GM23338 (cell line): ENCODE results near the gene ADIRF. TPM values are rescaled to one million over a fixed set of nuclear protein-coding genes. Genes with fewer than 3 reads are reported as not detected.
"Not testable (repeated sequence)": the region's sequence is repeated elsewhere in the genome, so short reads cannot be mapped to it uniquely, and the experiment has no call there.

ENCODE experiments used
- ATAC-seq: fragments of 200-7000 bp; cut with Tn5 transposase; 3 replicates; pipeline ENCODE4 v1.9.1; 2020
- DNase-seq: peaks from one replicate; pipeline ENCODE4 v3.0.0-alpha.2; 2015; ENCODE audit warnings: low spot score
- H2AFZ ChIP-seq: fragments of 200-600 bp; sonication (generic); 2 replicates; pipeline ENCODE4 v1.8.0; 2016; ENCODE audit warnings: antibody characterized with exemption, mild to moderate bottlenecking, moderate library complexity
- H3F3A ChIP-seq: fragments of 200-600 bp; sonication (generic); replicated peaks from 2 replicates; pipeline ENCODE4 v1.8.0; 2017; ENCODE audit warnings: antibody characterized with exemption, mixed run types, low read depth
- H3K27ac ChIP-seq: fragments of 200-600 bp; sonication (generic); 2 replicates; pipeline ENCODE4 v1.6.1; 2016; ENCODE audit warnings: low read depth
- H3K27me3 ChIP-seq: fragments of 200-600 bp; sonication (generic); 2 replicates; pipeline ENCODE4 v1.8.0; 2016; ENCODE audit warnings: mild to moderate bottlenecking, mixed run types, moderate library complexity; ENCODE audit not compliant: insufficient read depth
- H3K36me3 ChIP-seq: fragments of 200-600 bp; sonication (generic); 2 replicates; pipeline ENCODE4 v1.8.0; 2016; ENCODE audit warnings: mild to moderate bottlenecking; ENCODE audit not compliant: insufficient read depth
- H3K4me1 ChIP-seq: fragments of 200-600 bp; sonication (generic); 2 replicates; pipeline ENCODE4 v1.8.0; 2016; ENCODE audit warnings: mild to moderate bottlenecking, moderate library complexity; ENCODE audit not compliant: insufficient read depth
- H3K4me2 ChIP-seq: fragments of 200-600 bp; sonication (generic); 2 replicates; pipeline ENCODE4 v1.7.1; 2017; ENCODE audit warnings: mixed run types
- H3K4me3 ChIP-seq: fragments of 200-600 bp; sonication (generic); 2 replicates; pipeline ENCODE4 v1.6.1; 2016; ENCODE audit warnings: mixed run types
- H3K79me2 ChIP-seq: fragments of 200-600 bp; sonication (generic); replicated peaks from 2 replicates; pipeline ENCODE4 v1.8.0; 2017; ENCODE audit warnings: mild to moderate bottlenecking; ENCODE audit not compliant: insufficient read depth
- H3K9me2 ChIP-seq: fragments of 200-600 bp; sonication (generic); 2 replicates; pipeline ENCODE4 v1.8.0; 2017; ENCODE audit not compliant: insufficient read depth
- H4K20me1 ChIP-seq: fragments of 200-600 bp; sonication (generic); replicated peaks from 2 replicates; pipeline ENCODE4 v1.8.0; 2017; ENCODE audit warnings: mild to moderate bottlenecking; ENCODE audit not compliant: insufficient read depth
- H3K27ac Mint-ChIP-seq: 2 replicates; pipeline ENCODE4 v1.8.0; 2020; ENCODE audit warnings: inconsistent platforms, mild to moderate bottlenecking, moderate library complexity, mixed read lengths
- H3K27me3 Mint-ChIP-seq: 3 replicates; pipeline ENCODE4 v1.8.0; 2022; ENCODE audit warnings: low read depth, mild to moderate bottlenecking, moderate library complexity, mixed read lengths, inconsistent platforms; ENCODE audit not compliant: insufficient read depth, poor library complexity
- H3K36me3 Mint-ChIP-seq: 3 replicates; pipeline ENCODE4 v1.8.0; 2021; ENCODE audit warnings: low read depth, mild to moderate bottlenecking, inconsistent platforms, moderate library complexity, mixed read lengths
- H3K4me1 Mint-ChIP-seq: 3 replicates; pipeline ENCODE4 v1.8.0; 2020; ENCODE audit warnings: mild to moderate bottlenecking, inconsistent platforms, mixed read lengths
- H3K4me3 Mint-ChIP-seq: 3 replicates; pipeline ENCODE4 v1.8.0; 2021; ENCODE audit warnings: moderate library complexity, mild to moderate bottlenecking, inconsistent platforms, mixed read lengths
- H3K9me3 Mint-ChIP-seq: 3 replicates; pipeline ENCODE4 v1.8.0; 2020; ENCODE audit warnings: moderate library complexity, mild to moderate bottlenecking, inconsistent platforms, mixed read lengths
- CREB1 ChIP-seq: fragments of 250-450 bp; sonication (Bioruptor Pico); IDR thresholded peaks from 2 replicates; pipeline ENCODE4 v1.5.0; 2020; ENCODE audit warnings: low read depth, mild to moderate bottlenecking, moderate library complexity
- NANOG ChIP-seq: IDR thresholded peaks from 2 replicates; pipeline ENCODE4 v1.6.1; 2016; ENCODE audit warnings: antibody characterized with exemption, borderline replicate concordance
- STAT1 ChIP-seq: IDR thresholded peaks from one replicate; pipeline ENCODE4 v1.6.1; 2016; ENCODE audit warnings: antibody characterized with exemption; ENCODE audit not compliant: unreplicated experiment
- polyA plus RNA-seq: library from polyadenylated mRNA; unstranded; fragments of >200 nt; fragmentation: Nextera tagmentation; extraction: Ambion mirVana; gene quantifications from 2 replicates; pipeline ENCODE4 v1.2.1, GENCODE V29; 2016
- total RNA-seq: library from RNA; depleted of rRNA; stranded (reverse); fragments of >200 nt; shearing (Covaris generic); gene quantifications from 2 replicates; pipeline ENCODE4 v1.2.3, GENCODE V29; 2014
- TF ChIP-seq, protein P1 (sequence below): IDR thresholded peaks from one replicate; pipeline ENCODE4 v1.6.1; 2018; ENCODE audit warnings: antibody characterized with exemption; ENCODE audit not compliant: unreplicated experiment
- TF ChIP-seq, protein P2 (sequence below): fragments of 250-450 bp; sonication (Bioruptor Pico); IDR thresholded peaks from 2 replicates; pipeline ENCODE4 v1.5.0; 2020; ENCODE audit warnings: mild to moderate bottlenecking, moderate library complexity

Gene ADIRF
- total and polyA plus RNA-seq, 2 experiments from 2014 or later, result 1.7 TPM; not detected in 1

DNA sequence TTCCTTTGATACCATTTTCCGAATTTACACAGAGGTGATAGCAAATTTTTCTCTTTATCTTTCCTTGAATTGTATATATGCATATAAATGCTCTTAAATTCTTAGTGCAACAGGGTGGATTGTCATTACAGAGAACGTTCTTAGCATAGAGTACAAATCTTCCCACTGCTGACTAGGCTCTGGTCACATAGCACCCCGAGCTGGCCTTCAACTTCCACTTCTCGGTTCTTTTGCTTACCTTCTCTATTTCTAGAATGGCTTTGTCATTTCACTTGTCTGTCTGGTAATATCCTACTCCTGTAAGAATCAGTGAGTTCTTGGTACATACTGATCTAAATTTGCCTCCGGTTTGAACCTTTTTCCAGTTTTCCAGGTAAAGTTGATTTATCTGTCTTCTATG, 13.4 kb downstream of the ADIRF start:
- H3K36me3 Mint-ChIP-seq, result no peaks in the 10 kb centered on the region
- H3K4me3 ChIP-seq, result no peak overlapping the region

DNA sequence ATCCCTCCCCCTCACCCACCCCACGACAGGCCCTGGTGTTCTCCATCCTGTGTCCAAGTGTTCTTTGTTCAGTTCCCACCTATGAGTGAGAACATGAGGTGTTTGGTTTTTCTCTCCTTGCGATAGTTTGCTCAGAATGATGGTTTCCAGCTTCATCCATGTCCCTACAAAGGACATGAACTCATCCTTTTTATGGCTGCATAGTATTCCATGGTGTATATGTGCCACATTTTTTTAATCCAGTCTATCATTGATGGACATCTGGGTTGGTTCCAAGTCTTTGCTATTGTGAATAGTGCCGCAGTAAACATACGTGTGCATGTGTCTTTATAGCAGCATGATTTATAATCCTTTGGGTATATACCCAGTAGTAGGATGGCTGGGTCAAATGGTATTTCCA, 16.2 kb downstream of the ADIRF start:
- not testable (repeated sequence) for H3K36me3 ChIP-seq, H3K4me3 ChIP-seq, H3K79me2 ChIP-seq, H3K27ac Mint-ChIP-seq, H3K36me3 Mint-ChIP-seq, DNase-seq, H2AFZ ChIP-seq, H4K20me1 ChIP-seq, ATAC-seq, H3F3A ChIP-seq, H3K27me3 ChIP-seq, H3K9me2 ChIP-seq, H3K27ac ChIP-seq, H3K4me3 Mint-ChIP-seq, H3K9me3 Mint-ChIP-seq, H3K4me2 ChIP-seq, H3K27me3 Mint-ChIP-seq
- H3K4me1 Mint-ChIP-seq, result peaks cover 26% of the 10 kb centered on the region
- H3K4me1 ChIP-seq, result 0 out of 2 replicates have a peak, but pooled peaks cover 11% of the 10 kb centered on the region

More for the DNA sequence above, 13.4 kb downstream of the ADIRF start:
- Histone ChIP-seq H3K9me2 (no peaks in the 10 kb centered on the region), H3K27ac (no peak overlapping the region), H3K36me3 (no peaks in the 10 kb centered on the region), H3K79me2 (no peaks in the 10 kb centered on the region), H2AFZ (no peak overlapping the region), H3K4me1 (0 out of 2 replicates have a peak, but pooled peaks cover 11% of the 10 kb centered on the region), H3K4me2 (no peak overlapping the region), H3F3A (no peaks in the 10 kb centered on the region), H3K27me3 (no peaks in the 10 kb centered on the region), H4K20me1 (no peaks in the 10 kb centered on the region)
- Mint-ChIP-seq H3K27me3 (peaks cover 2% of the 10 kb centered on the region), H3K4me1 (peaks cover 18% of the 10 kb centered on the region), H3K4me3 (no peak overlapping the region), H3K27ac (no peak overlapping the region), H3K9me3 (no peaks in the 10 kb centered on the region)
- ATAC-seq, result no peak
- TF ChIP-seq, protein P1, sequence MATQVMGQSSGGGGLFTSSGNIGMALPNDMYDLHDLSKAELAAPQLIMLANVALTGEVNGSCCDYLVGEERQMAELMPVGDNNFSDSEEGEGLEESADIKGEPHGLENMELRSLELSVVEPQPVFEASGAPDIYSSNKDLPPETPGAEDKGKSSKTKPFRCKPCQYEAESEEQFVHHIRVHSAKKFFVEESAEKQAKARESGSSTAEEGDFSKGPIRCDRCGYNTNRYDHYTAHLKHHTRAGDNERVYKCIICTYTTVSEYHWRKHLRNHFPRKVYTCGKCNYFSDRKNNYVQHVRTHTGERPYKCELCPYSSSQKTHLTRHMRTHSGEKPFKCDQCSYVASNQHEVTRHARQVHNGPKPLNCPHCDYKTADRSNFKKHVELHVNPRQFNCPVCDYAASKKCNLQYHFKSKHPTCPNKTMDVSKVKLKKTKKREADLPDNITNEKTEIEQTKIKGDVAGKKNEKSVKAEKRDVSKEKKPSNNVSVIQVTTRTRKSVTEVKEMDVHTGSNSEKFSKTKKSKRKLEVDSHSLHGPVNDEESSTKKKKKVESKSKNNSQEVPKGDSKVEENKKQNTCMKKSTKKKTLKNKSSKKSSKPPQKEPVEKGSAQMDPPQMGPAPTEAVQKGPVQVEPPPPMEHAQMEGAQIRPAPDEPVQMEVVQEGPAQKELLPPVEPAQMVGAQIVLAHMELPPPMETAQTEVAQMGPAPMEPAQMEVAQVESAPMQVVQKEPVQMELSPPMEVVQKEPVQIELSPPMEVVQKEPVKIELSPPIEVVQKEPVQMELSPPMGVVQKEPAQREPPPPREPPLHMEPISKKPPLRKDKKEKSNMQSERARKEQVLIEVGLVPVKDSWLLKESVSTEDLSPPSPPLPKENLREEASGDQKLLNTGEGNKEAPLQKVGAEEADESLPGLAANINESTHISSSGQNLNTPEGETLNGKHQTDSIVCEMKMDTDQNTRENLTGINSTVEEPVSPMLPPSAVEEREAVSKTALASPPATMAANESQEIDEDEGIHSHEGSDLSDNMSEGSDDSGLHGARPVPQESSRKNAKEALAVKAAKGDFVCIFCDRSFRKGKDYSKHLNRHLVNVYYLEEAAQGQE, result no peak
- no peak for TF ChIP-seq NANOG
- no peak for TF ChIP-seq CREB1
- no peak for TF ChIP-seq STAT1
- TF ChIP-seq, protein P2, sequence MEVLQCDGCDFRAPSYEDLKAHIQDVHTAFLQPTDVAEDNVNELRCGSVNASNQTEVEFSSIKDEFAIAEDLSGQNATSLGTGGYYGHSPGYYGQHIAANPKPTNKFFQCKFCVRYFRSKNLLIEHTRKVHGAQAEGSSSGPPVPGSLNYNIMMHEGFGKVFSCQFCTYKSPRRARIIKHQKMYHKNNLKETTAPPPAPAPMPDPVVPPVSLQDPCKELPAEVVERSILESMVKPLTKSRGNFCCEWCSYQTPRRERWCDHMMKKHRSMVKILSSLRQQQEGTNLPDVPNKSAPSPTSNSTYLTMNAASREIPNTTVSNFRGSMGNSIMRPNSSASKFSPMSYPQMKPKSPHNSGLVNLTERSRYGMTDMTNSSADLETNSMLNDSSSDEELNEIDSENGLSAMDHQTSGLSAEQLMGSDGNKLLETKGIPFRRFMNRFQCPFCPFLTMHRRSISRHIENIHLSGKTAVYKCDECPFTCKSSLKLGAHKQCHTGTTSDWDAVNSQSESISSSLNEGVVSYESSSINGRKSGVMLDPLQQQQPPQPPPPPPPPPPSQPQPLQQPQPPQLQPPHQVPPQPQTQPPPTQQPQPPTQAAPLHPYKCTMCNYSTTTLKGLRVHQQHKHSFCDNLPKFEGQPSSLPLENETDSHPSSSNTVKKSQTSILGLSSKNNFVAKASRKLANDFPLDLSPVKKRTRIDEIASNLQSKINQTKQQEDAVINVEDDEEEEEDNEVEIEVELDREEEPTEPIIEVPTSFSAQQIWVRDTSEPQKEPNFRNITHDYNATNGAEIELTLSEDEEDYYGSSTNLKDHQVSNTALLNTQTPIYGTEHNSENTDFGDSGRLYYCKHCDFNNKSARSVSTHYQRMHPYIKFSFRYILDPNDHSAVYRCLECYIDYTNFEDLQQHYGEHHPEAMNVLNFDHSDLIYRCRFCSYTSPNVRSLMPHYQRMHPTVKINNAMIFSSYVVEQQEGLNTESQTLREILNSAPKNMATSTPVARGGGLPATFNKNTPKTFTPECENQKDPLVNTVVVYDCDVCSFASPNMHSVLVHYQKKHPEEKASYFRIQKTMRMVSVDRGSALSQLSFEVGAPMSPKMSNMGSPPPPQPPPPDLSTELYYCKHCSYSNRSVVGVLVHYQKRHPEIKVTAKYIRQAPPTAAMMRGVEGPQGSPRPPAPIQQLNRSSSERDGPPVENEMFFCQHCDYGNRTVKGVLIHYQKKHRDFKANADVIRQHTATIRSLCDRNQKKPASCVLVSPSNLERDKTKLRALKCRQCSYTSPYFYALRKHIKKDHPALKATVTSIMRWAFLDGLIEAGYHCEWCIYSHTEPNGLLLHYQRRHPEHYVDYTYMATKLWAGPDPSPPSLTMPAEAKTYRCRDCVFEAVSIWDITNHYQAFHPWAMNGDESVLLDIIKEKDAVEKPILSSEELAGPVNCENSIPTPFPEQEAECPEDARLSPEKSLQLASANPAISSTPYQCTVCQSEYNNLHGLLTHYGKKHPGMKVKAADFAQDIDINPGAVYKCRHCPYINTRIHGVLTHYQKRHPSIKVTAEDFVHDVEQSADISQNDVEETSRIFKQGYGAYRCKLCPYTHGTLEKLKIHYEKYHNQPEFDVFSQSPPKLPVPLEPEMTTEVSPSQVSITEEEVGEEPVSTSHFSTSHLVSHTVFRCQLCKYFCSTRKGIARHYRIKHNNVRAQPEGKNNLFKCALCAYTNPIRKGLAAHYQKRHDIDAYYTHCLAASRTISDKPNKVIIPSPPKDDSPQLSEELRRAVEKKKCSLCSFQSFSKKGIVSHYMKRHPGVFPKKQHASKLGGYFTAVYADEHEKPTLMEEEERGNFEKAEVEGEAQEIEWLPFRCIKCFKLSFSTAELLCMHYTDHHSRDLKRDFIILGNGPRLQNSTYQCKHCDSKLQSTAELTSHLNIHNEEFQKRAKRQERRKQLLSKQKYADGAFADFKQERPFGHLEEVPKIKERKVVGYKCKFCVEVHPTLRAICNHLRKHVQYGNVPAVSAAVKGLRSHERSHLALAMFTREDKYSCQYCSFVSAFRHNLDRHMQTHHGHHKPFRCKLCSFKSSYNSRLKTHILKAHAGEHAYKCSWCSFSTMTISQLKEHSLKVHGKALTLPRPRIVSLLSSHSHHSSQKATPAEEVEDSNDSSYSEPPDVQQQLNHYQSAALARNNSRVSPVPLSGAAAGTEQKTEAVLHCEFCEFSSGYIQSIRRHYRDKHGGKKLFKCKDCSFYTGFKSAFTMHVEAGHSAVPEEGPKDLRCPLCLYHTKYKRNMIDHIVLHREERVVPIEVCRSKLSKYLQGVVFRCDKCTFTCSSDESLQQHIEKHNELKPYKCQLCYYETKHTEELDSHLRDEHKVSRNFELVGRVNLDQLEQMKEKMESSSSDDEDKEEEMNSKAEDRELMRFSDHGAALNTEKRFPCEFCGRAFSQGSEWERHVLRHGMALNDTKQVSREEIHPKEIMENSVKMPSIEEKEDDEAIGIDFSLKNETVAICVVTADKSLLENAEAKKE (CRISPR knock-in tag), result no peak
- no peak for DNase-seq
